GM21381 (cell line): Measurements from ENCODE around the gene CACNG7.

ENCODE experiments used
- ATAC-seq: cut with Tn5 transposase; IDR thresholded peaks from one replicate; pipeline ENCODE4 v1.9.1; 2021; ENCODE audit warnings: mild to moderate bottlenecking, moderate library complexity; ENCODE audit not compliant: unreplicated experiment

The CACNG7 gene

GRCh38 chr19:53903055-53903680 is 5.9 kb upstream of the CACNG7 start:
- no peak for ATAC-seq

- ATAC-seq = no peak
These were observed 4.2 kb upstream of the CACNG7 start for GRCh38 chr19:53904909-53905308.

- ATAC-seq = no peak
These were observed 3.3 kb upstream of the CACNG7 start for GRCh38 chr19:53905787-53906186.

- no peak for ATAC-seq
These were observed 2.6 kb upstream of the CACNG7 start for GRCh38 chr19:53906211-53907192.

- ATAC-seq = no peak
These were observed 1.9 kb upstream of the CACNG7 start for GRCh38 chr19:53907193-53907581.

GRCh38 chr19:53907690-53908089 is 1.4 kb upstream of the CACNG7 start:
- ATAC-seq = no peak

GRCh38 chr19:53908106-53908934 is 758 bp upstream of the CACNG7 start:
- ATAC-seq = no peak

GRCh38 chr19:53909471-53910169 is 542 bp downstream of the CACNG7 start:
- no peak for ATAC-seq

GRCh38 chr19:53910170-53910518 is 1.1 kb downstream of the CACNG7 start:
- ATAC-seq = no peak

- ATAC-seq = no peak
These were observed 3.6 kb downstream of the CACNG7 start for GRCh38 chr19:53912653-53913052.

GRCh38 chr19:53915000-53915399 is 5.9 kb downstream of the CACNG7 start:
- no peak for ATAC-seq

GRCh38 chr19:53916004-53916403 is 6.9 kb downstream of the CACNG7 start:
- ATAC-seq = no peak

GRCh38 chr19:53917356-53917755 is 8.3 kb downstream of the CACNG7 start:
- ATAC-seq = no peak

- ATAC-seq = no peak
These were observed 18.7 kb downstream of the CACNG7 start for GRCh38 chr19:53927739-53928138.

GRCh38 chr19:53936029-53936428 is 27.0 kb downstream of the CACNG7 start:
- ATAC-seq = no peak

GRCh38 chr19:53942001-53942786 is 33.1 kb downstream of the CACNG7 start:
- ATAC-seq = no peak

GRCh38 chr19:53944416-53944815 is 35.3 kb downstream of the CACNG7 start:
- ATAC-seq = no peak

GRCh38 chr19:53944933-53945332 is 35.9 kb downstream of the CACNG7 start:
- no peak for ATAC-seq

- ATAC-seq = no peak
These were observed 36.4 kb downstream of the CACNG7 start for GRCh38 chr19:53945441-53945840.

GRCh38 chr19:53945998-53946397 is 36.9 kb downstream of the CACNG7 start:
- ATAC-seq = no peak
